Stimulated activated CD8-positive, alpha-beta memory T cell treated with anti-CD3 and anti-CD28 coated beads, Interleukin-4, amount 100 ng/mL, for 4 hours (primary cell): ENCODE data around the gene ASMT.
"Not testable (repeated sequence)": the region's sequence is repeated elsewhere in the genome, so short reads cannot be mapped to it uniquely, and the experiment has no call there.

ENCODE experiments used
- DNase-seq, 2 donors: peaks; one replicate each; pipeline ENCODE4 v3.0.0-alpha.2; 2020; ENCODE audit warnings: low read depth in 2 of 2, low spot score in 1 of 2

ASMT gene

DNA sequence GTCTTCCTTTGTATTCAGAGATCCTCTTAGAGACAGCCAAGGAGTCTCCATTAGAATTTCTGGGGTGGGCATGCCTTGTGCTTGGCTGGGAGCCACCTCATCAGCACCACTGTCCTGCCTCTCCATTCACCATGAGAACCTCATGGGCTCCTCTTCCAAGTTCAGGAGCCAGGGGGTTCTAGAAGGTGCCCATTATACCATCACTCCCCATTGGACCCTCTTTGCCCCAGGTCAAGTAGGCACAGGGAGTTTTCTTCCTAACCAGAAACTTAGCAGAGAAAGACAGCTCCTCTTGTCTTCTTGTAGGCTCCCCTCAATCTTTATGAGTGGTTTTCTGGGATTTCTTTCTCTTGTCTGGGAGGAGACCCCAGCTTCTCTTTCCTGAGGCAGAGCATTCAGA is 31.1 kb downstream of the ASMT start:
- no peak for DNase-seq

DNA sequence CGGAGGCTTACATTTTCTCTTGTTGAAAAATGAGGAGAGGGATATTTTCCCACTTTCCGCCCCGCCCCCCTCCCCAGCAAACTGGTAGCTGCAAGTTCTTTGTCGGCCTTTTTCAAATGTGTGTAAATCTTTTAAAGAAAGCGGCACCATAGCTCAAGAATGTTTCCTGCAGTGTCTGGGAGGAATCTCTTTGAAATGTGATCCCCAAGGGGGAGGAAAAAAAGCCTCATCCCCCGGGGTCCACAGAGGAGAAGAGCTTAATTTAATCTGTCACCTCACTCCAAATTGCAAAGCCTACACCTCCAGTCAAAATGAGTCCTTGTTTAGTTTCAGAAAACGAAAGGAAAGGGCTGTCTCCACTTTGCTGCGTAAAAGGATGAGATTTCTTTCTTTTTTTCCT is 34.8 kb downstream of the ASMT start:
- DNase-seq: no peak

DNA sequence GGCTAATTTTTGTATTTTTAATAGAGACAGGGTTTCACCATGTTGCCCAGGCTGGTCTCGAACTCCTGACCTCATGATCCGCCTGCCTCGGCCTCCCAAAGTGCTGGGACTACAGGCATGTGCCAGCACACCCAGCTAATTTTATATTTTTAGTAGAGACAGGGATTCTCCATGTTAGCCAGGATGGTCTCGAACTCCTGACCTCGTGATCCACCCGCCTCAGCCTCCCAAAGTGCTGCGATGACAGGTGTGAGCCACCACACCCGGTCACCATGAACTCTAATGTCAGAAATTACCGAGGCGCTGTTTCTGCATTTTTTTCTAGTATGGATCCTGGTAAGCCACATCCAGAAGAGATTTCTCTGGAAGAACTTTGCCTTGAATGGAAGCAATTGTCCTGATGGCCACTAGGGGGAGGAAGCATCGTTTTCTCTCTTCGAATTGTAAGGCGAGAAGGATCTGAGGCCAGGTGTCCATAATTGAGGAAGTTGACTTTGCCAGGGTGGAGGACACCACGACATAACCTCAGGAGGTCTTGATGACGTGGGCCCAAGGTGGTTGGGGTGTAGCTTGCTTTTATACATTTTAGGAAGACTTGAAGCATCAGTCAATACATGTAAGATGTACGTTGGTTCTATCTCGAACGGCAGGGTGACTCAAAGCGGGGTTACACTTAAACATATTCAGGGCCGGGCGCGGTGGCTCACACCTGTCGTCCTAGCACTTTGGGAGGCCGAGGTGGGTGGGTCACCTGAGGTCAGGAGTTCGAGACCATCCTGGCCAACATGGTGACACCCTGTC is 37.4 kb downstream of the ASMT start:
- not testable (repeated sequence) for DNase-seq

DNA sequence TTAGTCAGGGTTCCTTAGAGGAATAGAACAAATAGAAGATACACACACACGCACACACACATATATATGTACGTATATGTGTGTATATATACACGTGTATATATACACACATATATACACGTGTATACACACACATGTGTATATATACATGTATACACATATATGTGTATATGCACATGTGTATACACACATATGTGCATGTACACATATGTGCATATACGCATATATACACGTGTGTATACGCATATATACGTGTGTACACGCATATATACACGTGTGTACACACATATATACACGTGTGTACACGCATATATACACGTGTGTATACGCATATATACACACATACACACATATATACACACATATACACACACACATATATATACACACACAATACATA is 41.5 kb downstream of the ASMT start:
- no peak for DNase-seq

DNA sequence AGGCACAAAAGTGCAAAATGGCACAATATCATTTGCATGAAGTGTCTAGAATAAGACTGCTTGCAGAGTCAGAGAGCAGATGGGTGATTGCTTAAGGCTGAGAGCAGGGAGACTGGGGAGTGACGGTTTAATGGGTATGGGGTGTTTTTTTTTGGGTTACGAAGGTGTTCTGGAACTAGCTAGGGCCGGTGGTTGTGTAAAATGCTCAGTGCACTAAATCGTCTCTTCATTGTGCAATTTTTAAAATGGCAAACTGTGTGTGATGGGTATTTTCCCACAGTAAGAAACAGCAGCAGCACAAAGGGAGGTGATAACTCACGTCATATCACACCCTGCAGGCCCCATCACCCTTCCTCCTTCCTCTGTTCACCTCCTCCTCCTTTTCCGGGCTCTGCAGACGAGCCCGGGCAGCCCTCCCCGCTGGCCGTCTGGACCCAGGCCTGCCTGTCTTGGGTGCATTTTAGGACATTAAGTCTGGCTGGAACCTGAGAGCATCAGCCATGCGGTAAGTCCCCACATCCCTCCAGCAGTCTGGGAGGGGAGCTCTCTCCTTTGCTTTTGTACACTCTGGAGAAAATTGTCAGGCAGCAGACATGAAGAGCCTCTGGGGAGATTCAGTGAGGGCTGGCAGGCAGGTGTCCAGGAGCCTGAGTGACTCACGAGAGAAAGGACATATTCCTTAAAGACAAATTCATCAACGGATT is 42.7 kb downstream of the ASMT start:
- DNase-seq: peak in 1 of 2 donors; percentile 27

DNA sequence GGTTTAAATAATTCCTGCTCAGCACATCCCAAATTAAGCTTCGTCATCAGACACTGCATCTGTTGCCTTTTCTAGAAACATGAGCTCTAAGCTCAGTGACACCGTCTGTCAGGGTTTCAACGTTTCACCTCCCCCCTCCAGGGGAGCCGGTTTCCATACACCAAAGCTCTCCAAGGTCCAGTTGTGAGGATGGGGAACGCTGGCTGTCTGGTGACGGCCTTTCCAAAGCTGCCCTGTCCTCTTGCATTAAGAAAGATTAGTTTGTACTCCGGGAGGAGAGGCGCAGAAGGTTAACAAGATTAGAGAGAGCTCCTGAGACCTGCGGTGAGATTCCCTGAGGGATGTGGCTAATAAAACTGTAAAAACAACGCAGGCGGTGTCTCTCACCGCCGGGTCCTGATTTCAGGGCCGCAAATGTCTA is 43.2 kb downstream of the ASMT start:
- no peak for DNase-seq

DNA sequence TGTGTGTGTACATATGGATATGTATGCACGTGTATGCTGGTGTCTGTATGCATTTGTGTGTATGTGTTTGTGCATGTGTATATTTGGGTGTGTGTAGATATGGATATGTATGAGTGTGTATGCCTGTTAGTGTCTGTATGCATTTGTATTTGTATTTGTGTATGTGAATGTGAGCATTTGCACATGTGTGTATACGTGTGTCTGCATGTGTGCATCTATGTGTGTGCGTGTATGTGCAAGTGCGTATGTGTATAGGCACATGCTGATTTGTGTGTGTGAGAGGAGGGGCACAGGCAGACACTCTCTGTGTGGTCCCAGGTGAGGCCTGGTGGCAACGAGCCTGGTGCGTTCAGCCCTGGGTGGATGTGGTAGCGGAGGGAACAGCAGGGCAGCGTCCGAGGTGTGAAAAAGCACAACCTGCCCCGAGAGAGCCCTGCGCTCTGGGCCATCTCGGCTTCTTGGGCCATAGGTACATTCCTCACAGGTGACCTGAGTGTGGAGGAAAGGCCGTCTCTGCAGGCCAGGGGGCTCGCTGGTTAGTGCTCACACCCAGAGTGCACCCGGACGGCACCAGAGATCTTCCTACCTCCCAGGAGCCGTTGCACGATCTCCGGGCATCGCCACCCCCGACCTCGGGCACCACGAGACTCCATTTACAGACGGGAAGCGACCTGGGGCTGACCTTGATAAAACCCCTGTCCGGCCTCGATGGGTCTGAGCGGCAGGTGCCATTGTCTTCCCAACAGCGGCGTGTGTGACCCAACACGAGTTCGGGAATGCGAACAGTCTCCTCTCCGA is 45.0 kb downstream of the ASMT start:
- no peak for DNase-seq

DNA sequence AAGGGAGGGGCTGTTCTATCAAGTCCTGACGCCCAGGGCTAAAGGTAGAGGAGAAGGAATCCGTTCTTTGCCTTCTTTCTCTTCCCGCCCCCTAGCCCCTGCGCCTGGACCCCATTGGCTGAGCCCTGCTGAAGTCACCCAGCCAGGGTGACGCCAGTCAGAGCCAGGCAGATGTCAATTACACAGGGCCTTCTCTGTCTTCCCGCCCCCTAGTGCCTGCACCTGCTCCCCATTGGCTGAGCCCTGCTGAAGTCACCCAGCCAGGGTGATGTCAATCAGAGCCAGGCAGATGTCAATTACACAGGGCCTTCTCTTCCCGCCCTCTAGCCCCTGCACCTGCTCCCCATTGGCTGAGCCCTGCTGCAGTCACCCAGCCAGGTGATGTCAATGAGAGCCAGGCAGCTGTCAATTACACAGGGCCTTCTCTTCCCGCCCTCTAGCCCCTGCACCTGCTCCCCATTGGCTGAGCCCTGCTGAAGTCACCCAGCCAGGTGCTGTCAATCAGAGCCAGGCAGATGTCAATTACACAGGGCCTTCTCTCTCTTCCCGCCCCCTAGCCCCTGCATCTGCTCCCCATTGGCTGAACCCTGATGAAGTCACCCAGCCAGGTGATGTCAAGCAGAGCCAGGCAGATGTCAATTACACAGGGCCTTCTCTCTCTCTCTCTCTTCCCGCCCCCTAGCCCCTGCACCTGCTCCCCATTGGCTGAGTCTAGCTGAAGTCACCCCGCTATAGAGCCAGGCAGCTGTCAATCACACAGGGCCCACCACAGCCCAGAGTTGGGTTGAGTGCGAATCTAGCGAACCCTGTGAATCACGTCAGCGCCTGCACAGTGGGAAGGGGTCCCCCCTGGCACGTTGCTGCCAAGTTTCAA is 46.4 kb downstream of the ASMT start:
- peak; percentile 36 to 84 for DNase-seq

DNA sequence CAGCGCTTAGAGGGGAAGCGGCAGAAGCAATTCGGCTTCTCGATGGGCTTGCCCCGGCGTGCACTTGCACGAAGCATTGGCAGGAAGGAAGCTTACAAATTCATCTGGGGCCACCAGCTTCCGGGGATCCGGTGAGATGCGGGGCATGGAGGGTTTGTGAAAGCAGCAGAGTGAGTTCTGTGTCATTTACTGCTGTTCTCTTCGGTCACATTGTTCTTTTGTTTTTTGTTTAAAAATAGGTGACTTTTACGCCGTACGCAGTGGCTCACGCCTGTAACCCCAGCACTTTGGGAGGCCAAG is 47.0 kb downstream of the ASMT start:
- DNase-seq: no peak

DNA sequence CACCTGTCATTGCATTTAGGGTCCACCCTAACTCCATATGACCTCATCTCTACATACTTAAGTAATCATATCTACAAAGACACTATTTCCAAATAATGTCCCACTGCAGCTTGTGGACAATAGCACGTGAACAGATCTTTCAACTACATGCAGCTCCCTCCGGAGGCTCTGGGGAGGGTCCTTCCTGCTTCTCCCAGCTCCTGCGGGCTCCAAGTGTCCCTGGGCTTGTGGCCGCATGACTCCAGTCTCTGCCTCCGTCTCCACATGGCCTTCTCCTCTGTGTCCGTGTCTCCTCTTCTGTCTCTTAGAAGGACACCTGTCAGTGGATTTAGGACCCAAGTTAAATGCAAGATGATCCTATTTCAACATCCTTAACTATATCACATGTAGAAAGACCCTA is 52.7 kb downstream of the ASMT start:
- no peak for DNase-seq

DNA sequence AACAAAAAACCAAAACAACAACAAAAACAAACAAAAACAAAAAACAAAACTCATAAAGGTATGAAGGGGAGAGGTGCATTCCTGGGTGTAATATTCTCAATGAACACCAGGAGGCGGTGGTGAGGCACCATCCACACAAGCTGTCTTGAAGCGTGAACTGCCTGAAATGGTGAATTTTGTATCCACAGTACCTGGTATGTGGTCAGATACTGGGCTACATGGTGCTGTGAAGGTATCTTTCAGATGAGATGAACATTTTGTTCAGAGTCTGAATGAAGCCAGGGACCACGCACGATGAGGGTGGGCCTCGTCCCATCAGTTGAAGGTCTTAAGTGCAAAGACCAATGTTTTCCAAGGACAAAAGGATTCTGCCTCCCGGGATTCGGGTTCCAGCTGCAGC is 58.5 kb downstream of the ASMT start:
- no peak for DNase-seq

DNA sequence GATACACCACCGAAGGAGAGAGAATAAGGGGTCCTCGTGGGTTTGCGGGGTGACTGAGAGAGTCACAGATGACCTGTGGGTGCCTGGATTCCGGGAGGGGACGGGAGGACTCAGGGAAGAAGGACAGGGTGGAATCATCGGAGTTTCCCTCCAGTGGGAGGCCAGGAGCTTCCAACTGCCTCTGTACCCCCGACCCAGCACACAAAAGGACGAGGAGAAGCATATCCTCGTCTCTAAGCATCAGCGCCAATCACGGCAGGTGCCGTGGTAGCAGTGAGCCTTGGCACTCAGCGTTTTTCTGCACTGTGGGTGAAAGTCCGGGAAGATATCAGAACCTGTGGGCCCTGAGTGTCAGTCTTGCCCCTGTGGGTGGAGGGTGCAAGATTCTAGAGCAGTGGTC is 62.0 kb downstream of the ASMT start:
- DNase-seq: no peak

DNA sequence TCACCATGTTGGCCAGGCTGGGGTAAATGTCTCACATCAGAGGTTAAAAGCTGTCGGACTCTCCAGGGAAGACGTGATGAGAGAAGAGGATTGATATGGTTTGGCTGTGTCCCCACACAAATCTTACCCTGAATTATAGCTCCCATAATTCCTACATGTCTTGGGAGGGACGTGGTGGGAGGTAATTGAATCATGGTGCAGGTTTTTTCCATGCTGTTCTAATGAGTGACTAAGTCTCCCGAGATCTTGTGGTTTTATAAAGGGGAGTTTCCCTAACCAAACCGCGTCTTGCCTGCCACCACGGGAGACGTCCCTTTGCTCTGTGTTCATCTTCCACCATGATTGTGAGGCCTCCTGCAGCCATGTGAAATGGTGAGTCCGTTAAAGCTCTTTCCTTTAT is 64.4 kb downstream of the ASMT start:
- DNase-seq: no peak

DNA sequence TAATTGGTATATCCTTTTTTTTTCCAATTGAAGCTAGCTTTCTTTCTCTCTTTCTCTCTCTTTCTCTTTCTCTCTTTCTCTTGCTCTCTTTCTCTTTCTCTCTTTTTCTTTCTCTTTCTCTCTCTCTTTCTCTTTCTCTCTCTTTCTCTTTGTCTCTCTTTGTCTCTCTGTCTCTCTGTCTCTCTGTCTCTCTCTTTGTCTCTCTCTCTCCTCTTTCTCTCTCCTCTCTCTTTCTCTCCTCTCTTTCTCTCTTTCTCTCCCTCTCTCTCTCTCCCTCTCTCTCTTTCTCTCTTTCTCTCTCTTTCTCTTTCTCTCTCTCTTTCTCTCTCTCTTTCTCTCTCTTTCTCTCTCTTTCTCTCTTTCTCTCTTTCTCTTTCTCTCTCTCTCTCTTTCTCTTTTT is 66.6 kb downstream of the ASMT start:
- DNase-seq: no peak

DNA sequence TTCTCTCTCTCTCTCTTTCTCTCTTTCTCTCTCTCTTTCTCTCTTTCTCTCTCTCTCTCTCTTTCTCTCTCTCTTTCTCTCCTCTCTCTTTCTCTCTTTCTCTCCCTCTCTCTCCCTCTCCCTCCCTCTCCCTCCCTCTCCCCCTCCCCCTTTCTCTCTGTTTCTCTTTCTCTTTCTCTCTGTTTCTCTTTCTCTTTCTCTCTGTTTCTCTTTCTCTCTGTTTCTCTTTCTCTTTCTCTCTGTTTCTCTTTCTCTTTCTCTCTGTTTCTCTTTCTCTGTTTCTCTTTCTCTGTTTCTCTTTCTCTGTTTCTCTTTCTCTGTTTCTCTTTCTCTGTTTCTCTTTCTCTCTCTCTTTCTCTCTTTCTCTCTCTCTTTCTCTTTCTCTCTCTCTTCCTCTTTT is 67.0 kb downstream of the ASMT start:
- not testable (repeated sequence) for DNase-seq

DNA sequence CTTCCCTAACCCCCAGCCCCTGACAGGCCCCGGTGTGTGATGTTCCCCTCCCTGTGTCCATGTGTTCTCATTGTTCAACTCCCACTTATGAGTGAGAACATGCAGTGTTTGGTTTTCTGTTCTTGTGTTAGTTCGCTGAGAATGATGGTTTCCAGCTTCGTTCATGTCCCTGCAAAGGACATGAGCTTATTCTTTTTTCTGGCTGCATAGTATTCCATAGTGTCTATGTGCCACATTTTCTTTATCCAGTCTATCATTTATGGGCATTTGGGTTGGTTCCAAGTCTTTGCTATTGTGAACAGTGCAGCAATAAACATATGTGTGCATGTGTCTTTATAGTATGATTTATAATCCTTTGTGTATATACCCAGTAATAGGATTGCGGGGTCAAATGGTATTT is 67.6 kb downstream of the ASMT start:
- not testable (repeated sequence) for DNase-seq

DNA sequence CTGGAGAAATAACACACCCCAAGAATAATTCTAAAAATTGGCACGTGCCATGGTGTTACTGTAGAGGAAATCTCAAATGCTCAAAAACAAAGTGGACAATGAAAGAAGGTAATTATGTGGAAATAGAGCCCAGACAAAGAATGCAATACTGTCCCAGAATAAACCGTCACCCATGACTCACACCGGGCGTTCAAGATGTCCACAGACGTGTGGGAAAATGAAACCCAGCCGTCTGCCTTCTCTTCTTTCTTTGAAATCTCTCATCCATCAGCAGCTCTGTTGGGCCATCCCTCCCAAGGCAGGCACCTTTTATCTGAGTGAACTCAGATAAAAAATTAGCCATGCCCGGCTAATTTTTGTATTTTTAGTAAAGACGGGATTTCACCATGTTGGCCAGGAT is 70.0 kb downstream of the ASMT start:
- DNase-seq: not testable (repeated sequence)

DNA sequence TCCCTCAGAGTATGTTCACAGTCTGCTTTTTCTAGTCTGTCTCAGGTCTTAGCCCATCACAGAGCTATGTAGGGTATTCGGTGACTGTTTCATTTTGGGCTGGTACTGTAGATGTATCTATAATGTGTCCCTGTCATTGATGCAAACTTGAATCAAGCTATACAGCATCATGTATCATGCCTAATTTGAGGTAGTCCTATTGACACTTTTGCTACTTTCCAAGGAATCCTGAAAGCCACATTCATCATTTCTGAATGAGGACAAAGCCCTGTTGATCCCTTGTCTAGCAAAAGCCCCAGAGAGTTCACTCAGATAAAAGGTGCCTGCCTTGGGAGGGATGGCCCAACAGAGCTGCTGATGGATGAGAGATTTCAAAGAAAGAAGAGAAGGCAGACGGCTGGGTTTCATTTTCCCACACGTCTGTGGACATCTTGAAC is 70.6 kb downstream of the ASMT start:
- not testable (repeated sequence) for DNase-seq

DNA sequence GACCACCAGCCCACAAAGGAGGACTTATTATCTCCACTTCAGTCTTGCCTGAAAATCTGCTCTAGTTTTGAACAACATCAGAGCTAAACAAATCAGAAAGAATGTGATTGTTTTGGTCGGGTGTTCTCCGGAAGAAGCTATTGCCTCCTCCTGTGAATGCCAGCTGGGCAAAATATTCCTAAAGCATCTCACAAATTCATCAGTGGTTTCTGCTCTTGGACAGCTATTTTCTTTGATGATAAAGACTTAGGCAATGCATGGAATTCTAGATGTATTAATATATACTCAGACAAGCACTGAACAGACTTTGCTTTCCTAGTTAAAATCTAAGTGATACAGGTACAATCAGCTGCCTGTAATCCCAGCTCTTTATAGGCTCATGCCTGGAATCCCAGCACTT is 71.8 kb downstream of the ASMT start:
- no peak for DNase-seq
